Bronchial epithelial cell (primary cell): ENCODE results near the gene FGD4. TPM values are rescaled to one million over a fixed set of nuclear protein-coding genes. Genes with fewer than 3 reads are reported as not detected.

Experiments used
- DNase-seq: peaks from one replicate; pipeline ENCODE4 v3.0.0-alpha.2; 2010; ENCODE audit warnings: low read depth
- FAIRE-seq: peaks from 2 replicates; lab custom pipeline; 2011; peaks lifted over from hg19 to GRCh38; lab: Jason Lieb, UNC
- H3K27me3 ChIP-seq: 2 replicates; pipeline ENCODE4 v1.5.1; 2011; ENCODE audit warnings: low read length; ENCODE audit not compliant: control insufficient read depth, insufficient read depth
- H3K36me3 ChIP-seq: 2 replicates; pipeline ENCODE4 v1.5.1; 2011; ENCODE audit warnings: low read length; ENCODE audit not compliant: control insufficient read depth, insufficient read depth
- H3K4me3 ChIP-seq: 2 replicates; pipeline ENCODE4 v1.5.1; 2011; ENCODE audit warnings: mild to moderate bottlenecking, low read depth, low read length, control low read depth
- CTCF ChIP-seq: IDR thresholded peaks from 2 replicates; pipeline ENCODE4 v1.5.1; 2011; ENCODE audit warnings: mild to moderate bottlenecking, moderate library complexity, low read length, control low read depth, inconsistent platforms; ENCODE audit not compliant: insufficient read depth, severe bottlenecking
- total RNA-seq: library from RNA; depleted of rRNA; stranded (reverse); fragments of >200 nt; gene quantifications from 2 replicates; pipeline ENCODE4 v1.2.1, GENCODE V29; 2014

Gene FGD4
- total RNA-seq, 1 donor from 2014 or later: 22.9 TPM

GRCh38 chr12:32379213-32379612 lies 20.1 kb upstream of the FGD4 start:
- H3K27me3 ChIP-seq: no peaks in the 10 kb centered on the region
- DNase-seq: no peak
- no peak for TF ChIP-seq CTCF
- H3K4me3 ChIP-seq: no peak overlapping the region
- FAIRE-seq: no peak
- no peaks in the 10 kb centered on the region for H3K36me3 ChIP-seq

GRCh38 chr12:32379667-32380066 lies 19.7 kb upstream of the FGD4 start:
- no peaks in the 10 kb centered on the region for H3K36me3 ChIP-seq
- H3K4me3 ChIP-seq: no peak overlapping the region
- DNase-seq (no peak), FAIRE-seq (no peak)
- no peak for TF ChIP-seq CTCF
- no peaks in the 10 kb centered on the region for H3K27me3 ChIP-seq

GRCh38 chr12:32382226-32382625 lies 17.1 kb upstream of the FGD4 start:
- Histone ChIP-seq H3K4me3 (no peak overlapping the region), H3K27me3 (no peaks in the 10 kb centered on the region), H3K36me3 (no peaks in the 10 kb centered on the region)
- no peak for TF ChIP-seq CTCF
- no peak for DNase-seq
- no peak for FAIRE-seq

DNA sequence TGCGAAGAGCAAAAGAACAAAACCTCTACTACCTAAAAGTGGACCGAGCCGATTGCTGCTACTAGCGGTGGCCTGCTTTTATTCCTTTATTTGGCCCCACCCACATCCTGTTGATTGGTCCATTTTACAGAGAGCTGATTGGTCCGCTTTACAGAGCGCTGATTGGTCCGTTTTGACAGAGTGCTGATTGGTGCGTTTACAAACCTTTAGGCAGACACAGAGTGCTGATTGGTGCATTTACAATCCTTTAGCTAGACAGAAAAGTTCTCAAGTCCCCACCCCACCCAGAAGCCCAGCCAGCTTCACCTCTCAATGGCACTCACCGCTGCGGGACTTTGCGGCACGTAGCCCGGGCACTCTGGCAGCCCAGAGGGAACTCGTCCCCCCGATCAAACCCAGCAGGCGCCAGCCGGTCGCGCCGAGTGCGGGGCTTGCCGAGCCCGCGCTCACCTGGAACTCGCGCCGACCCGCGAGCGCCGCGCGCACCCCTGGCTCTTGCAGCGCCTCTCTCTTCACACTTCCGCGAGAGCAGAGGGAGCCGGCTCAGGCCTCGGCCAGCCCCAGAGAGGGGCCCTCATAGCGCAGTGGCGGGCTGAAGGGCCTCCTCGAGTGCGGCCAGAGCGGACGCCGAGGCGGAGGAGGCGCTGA lies 8.7 kb upstream of the FGD4 start:
- Histone ChIP-seq H3K27me3 (no peaks in the 10 kb centered on the region), H3K4me3 (peak overlapping the region; percentile 43), H3K36me3 (no peaks in the 10 kb centered on the region)
- DNase-seq (peak; percentile 26), FAIRE-seq (no peak)
- no peak for TF ChIP-seq CTCF

GRCh38 chr12:32395026-32395425 lies 4.3 kb upstream of the FGD4 start:
- Histone ChIP-seq H3K4me3 (no peak overlapping the region), H3K27me3 (no peaks in the 10 kb centered on the region), H3K36me3 (no peaks in the 10 kb centered on the region)
- no peak for FAIRE-seq
- no peak for DNase-seq
- TF ChIP-seq CTCF: no peak

GRCh38 chr12:32397696-32398095 lies 1.7 kb upstream of the FGD4 start:
- TF ChIP-seq CTCF: no peak
- no peak for DNase-seq
- Histone ChIP-seq H3K27me3 (no peaks in the 10 kb centered on the region), H3K36me3 (no peaks in the 10 kb centered on the region), H3K4me3 (no peak overlapping the region)
- FAIRE-seq: no peak
